Type B pancreatic cell (in vitro differentiated cells): ENCODE data around the gene SULF2. TPM values are rescaled to one million over a fixed set of nuclear protein-coding genes. Genes with fewer than 3 reads are reported as not detected.

Source experiments
- DNase-seq: peaks from one replicate; pipeline ENCODE4 v3.0.0; 2021; ENCODE audit warnings: mixed read lengths; ENCODE audit not compliant: unreplicated experiment; ENCODE audit errors: extremely low spot score
- H3K27ac Mint-ChIP-seq: 2 replicates; pipeline ENCODE4 v1.8.0; 2021; ENCODE audit warnings: mild to moderate bottlenecking, mixed read lengths
- H3K27me3 Mint-ChIP-seq: 2 replicates; pipeline ENCODE4 v1.8.0; 2021; ENCODE audit warnings: mixed read lengths
- H3K36me3 Mint-ChIP-seq: 2 replicates; pipeline ENCODE4 v1.8.0; 2021; ENCODE audit warnings: mixed read lengths
- H3K4me1 Mint-ChIP-seq: one replicate; pipeline ENCODE4 v1.8.0; 2021; ENCODE audit warnings: mixed read lengths; ENCODE audit not compliant: unreplicated experiment
- H3K4me3 Mint-ChIP-seq: 2 replicates; pipeline ENCODE4 v1.8.0; 2021; ENCODE audit warnings: mild to moderate bottlenecking, mixed read lengths
- H3K9me3 Mint-ChIP-seq: 2 replicates; pipeline ENCODE4 v1.8.0; 2021; ENCODE audit warnings: mixed read lengths
- total RNA-seq: library from RNA; stranded (reverse); gene quantifications from 2 replicates; pipeline ENCODE4 v1.2.1, GENCODE V29; 2021; ENCODE audit warnings: low replicate concordance
- TF ChIP-seq, protein P1 (sequence below): fragments of 200-600 bp; sonication (generic); conservative IDR thresholded peaks from 2 replicates; pipeline ENCODE4 v1.5.0; 2021; ENCODE audit warnings: antibody characterized with exemption, mild to moderate bottlenecking

SULF2 gene
- total RNA-seq, 1 donor from 2014 or later: 146 TPM

DNA sequence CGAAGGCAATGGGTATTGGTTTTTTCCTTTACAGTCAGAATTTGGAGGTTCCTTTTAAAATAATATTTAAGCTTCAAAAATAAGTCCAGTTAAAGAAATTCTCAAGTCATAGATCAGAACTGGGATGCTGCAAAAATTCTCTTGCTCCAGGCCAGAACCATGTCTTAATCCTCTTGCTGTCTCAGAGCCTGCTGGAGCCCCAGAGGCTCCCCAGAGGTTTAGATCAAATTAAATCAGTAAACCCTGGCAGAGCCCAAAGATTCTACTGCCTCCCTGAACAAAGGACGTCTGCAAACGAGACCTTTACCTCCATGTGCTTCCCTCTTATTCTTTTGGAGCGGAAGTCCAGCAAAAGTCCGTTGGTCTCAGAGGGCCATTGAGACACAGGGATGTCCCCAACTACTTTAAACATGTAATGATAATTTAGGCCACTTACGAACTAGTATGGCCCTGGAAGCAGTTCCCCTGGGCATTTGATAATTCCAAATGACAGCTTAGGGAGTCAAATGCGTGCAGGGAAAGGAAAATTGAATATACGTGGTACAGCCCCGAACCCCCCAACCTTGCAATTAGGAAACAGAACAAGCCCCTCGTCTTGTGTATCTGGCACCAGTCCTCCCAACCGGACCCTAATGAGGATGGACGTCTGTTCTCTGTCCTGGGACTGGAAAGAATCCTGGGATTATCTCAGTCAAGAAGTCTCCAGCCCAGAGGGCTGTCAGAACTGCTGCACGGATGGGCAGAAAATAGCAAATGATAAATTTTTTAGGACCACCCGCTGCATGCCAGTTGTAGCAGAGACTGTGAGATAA lies 31.5 kb downstream of the SULF2 start:
- no peak overlapping the region for H3K27ac Mint-ChIP-seq
- H3K9me3 Mint-ChIP-seq: no peaks in the 10 kb centered on the region
- TF ChIP-seq, protein P1, sequence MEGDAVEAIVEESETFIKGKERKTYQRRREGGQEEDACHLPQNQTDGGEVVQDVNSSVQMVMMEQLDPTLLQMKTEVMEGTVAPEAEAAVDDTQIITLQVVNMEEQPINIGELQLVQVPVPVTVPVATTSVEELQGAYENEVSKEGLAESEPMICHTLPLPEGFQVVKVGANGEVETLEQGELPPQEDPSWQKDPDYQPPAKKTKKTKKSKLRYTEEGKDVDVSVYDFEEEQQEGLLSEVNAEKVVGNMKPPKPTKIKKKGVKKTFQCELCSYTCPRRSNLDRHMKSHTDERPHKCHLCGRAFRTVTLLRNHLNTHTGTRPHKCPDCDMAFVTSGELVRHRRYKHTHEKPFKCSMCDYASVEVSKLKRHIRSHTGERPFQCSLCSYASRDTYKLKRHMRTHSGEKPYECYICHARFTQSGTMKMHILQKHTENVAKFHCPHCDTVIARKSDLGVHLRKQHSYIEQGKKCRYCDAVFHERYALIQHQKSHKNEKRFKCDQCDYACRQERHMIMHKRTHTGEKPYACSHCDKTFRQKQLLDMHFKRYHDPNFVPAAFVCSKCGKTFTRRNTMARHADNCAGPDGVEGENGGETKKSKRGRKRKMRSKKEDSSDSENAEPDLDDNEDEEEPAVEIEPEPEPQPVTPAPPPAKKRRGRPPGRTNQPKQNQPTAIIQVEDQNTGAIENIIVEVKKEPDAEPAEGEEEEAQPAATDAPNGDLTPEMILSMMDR: no peak
- no peak overlapping the region for H3K4me3 Mint-ChIP-seq
- H3K4me1 Mint-ChIP-seq: peaks cover 12% of the 10 kb centered on the region
- H3K27me3 Mint-ChIP-seq: no peaks in the 10 kb centered on the region
- H3K36me3 Mint-ChIP-seq: peaks cover 12% of the 10 kb centered on the region
- DNase-seq: no peak

DNA sequence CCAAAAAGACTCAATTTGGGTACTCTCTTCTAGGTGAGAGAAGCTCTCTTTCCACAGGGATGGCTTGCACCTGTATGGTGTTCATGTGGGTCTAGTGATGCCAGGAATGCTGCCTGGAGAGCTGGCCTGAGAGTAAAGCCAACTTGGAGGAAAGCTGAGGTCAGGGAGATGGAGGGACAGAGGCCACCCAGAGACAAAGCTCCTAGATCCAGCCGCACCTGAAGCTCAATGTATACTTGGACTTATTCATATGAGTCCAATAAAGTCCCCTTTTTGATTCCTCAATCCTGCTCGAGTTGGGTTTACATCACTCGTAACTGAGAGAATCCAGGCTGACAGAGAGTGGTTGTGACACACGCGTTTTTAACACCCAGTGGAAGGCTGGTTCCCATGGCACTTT lies 33.8 kb downstream of the SULF2 start:
- DNase-seq: no peak
- Mint-ChIP-seq H3K9me3 (no peaks in the 10 kb centered on the region), H3K4me3 (no peak overlapping the region), H3K36me3 (peaks cover 19% of the 10 kb centered on the region), H3K27me3 (no peaks in the 10 kb centered on the region), H3K4me1 (peaks cover under 1% of the 10 kb centered on the region), H3K27ac (no peak overlapping the region)
- TF ChIP-seq, protein P1: no peak

DNA sequence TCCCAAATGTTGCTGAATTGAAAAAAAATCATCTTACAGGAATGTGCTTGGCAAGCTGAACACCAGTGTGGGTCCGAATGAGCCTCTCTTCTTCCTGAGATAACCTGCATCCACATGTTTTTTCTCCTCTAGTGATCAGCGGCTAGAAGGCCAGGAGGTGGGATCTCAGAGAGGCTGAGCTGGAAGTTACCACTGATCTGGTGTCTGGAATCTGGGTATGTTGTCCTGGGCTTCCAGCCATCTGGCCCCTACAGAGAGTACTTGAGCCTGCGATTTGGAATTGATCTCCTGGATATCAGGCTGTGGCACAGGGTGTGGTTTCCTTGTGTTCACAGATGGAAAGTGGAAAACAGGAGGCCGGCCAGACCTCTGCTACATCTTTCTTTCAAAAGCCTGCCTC lies 35.9 kb downstream of the SULF2 start:
- TF ChIP-seq, protein P1: no peak
- Mint-ChIP-seq H3K9me3 (no peaks in the 10 kb centered on the region), H3K36me3 (peaks cover 23% of the 10 kb centered on the region), H3K4me3 (no peak overlapping the region), H3K27me3 (no peaks in the 10 kb centered on the region), H3K27ac (no peak overlapping the region), H3K4me1 (peaks cover 4% of the 10 kb centered on the region)
- no peak for DNase-seq

DNA sequence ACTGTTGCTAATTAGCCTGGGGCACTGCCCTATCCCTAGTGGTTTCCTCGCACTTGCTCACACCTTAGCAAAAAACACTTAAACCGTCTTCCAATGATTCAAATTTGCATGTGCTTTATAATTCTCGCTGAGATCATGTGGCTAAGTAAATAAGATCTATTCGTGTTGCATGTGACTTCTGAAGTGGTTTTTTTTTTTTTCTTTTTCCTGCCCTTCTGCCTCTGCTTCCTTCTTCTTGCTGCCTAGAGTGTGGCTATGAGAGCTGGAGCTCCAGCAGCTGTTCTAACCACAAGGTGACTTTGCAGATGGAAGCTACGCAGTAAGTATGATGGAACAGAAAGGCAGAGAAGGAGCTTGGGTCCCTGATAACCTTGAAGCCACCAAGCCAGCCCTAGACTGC lies 36.5 kb downstream of the SULF2 start:
- Mint-ChIP-seq H3K4me1 (peaks cover 4% of the 10 kb centered on the region), H3K27me3 (no peaks in the 10 kb centered on the region), H3K27ac (no peak overlapping the region), H3K36me3 (peaks cover 23% of the 10 kb centered on the region), H3K4me3 (no peak overlapping the region), H3K9me3 (no peaks in the 10 kb centered on the region)
- DNase-seq: no peak
- TF ChIP-seq, protein P1: no peak

DNA sequence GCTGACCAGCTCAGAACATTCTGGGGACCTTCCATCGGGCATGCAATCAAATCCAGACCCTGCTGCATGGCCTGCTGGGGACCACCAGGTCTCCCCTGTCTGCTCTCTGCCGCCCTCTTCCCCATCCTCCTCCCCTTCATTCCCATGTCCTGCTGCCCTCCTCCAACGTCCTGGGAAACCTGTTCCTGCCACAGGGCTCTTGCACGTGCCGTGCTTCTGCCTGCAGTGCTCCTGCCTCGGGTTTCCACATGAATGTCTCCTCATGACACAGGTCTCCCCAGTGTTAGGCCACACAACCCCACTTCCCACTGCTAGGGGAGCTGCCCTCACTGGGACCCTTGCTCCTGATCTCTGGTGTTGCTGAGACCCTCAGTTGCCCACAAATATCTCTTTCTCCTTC lies 37.2 kb downstream of the SULF2 start:
- Mint-ChIP-seq H3K4me3 (no peak overlapping the region), H3K27me3 (no peaks in the 10 kb centered on the region), H3K9me3 (no peaks in the 10 kb centered on the region), H3K27ac (no peak overlapping the region), H3K36me3 (peaks cover 23% of the 10 kb centered on the region), H3K4me1 (peaks cover 4% of the 10 kb centered on the region)
- DNase-seq: no peak
- TF ChIP-seq, protein P1: no peak
